Neural crest cell (in vitro differentiated cells): ENCODE results near the gene PRIM2. TPM values are rescaled to one million over a fixed set of nuclear protein-coding genes. Genes with fewer than 3 reads are reported as not detected.
"Not testable (repeated sequence)": the region's sequence is repeated elsewhere in the genome, so short reads cannot be mapped to it uniquely, and the experiment has no call there.

Experiments used
- DNase-seq: peaks from one replicate; pipeline ENCODE4 v3.0.0; 2021; ENCODE audit warnings: low read depth, mixed read lengths, low spot score
- H3K27ac Mint-ChIP-seq: one replicate; pipeline ENCODE4 v1.8.0; 2021; ENCODE audit warnings: mild to moderate bottlenecking, mixed read lengths; ENCODE audit not compliant: unreplicated experiment
- H3K27me3 Mint-ChIP-seq: 2 replicates; pipeline ENCODE4 v1.8.0; 2021; ENCODE audit warnings: low read depth, mild to moderate bottlenecking, mixed read lengths
- H3K36me3 Mint-ChIP-seq: 2 replicates; pipeline ENCODE4 v1.8.0; 2021; ENCODE audit warnings: low read depth, mild to moderate bottlenecking, mixed read lengths
- H3K4me1 Mint-ChIP-seq: 2 replicates; pipeline ENCODE4 v1.8.0; 2021; ENCODE audit warnings: mixed read lengths
- H3K4me3 Mint-ChIP-seq: one replicate; pipeline ENCODE4 v1.8.0; 2021; ENCODE audit warnings: mild to moderate bottlenecking, mixed read lengths
- H3K9me3 Mint-ChIP-seq: 2 replicates; pipeline ENCODE4 v1.8.0; 2021; ENCODE audit warnings: mixed read lengths
- total RNA-seq: library from RNA; stranded (reverse); gene quantifications from 2 replicates; pipeline ENCODE4 v1.2.1, GENCODE V29; 2021
- TF ChIP-seq, protein P1 (sequence below): fragments of 200-600 bp; sonication (generic); conservative IDR thresholded peaks from 2 replicates; pipeline ENCODE4 v1.5.0; 2021; ENCODE audit warnings: antibody characterized with exemption, mild to moderate bottlenecking

Gene PRIM2
- total RNA-seq, 1 donor from 2014 or later: 35.6 TPM

DNA sequence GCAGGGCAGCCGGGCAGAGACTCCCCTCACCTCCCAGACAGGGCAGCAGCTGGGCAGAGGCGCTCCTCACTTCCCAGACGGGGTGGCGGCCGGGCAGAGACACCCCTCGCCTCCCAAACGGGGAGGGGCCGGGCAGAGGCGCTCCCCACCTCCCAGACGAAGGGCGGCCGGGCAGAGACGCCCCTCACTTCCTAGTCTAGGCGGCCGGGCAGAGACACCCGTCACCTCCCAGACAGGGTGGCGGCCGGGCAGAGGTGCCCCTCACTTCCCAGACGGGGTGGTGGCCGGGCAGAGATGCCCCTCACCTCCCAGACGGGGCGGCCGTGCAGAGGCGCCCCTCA lies 6.6 kb upstream of the PRIM2 start:
- DNase-seq: no peak
- Mint-ChIP-seq H3K4me1 (no peaks in the 10 kb centered on the region), H3K27me3 (peaks cover 7% of the 10 kb centered on the region), H3K36me3 (no peaks in the 10 kb centered on the region), H3K27ac (no peak overlapping the region), H3K4me3 (no peak overlapping the region), H3K9me3 (no peaks in the 10 kb centered on the region)
- TF ChIP-seq, protein P1, sequence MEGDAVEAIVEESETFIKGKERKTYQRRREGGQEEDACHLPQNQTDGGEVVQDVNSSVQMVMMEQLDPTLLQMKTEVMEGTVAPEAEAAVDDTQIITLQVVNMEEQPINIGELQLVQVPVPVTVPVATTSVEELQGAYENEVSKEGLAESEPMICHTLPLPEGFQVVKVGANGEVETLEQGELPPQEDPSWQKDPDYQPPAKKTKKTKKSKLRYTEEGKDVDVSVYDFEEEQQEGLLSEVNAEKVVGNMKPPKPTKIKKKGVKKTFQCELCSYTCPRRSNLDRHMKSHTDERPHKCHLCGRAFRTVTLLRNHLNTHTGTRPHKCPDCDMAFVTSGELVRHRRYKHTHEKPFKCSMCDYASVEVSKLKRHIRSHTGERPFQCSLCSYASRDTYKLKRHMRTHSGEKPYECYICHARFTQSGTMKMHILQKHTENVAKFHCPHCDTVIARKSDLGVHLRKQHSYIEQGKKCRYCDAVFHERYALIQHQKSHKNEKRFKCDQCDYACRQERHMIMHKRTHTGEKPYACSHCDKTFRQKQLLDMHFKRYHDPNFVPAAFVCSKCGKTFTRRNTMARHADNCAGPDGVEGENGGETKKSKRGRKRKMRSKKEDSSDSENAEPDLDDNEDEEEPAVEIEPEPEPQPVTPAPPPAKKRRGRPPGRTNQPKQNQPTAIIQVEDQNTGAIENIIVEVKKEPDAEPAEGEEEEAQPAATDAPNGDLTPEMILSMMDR: no peak

DNA sequence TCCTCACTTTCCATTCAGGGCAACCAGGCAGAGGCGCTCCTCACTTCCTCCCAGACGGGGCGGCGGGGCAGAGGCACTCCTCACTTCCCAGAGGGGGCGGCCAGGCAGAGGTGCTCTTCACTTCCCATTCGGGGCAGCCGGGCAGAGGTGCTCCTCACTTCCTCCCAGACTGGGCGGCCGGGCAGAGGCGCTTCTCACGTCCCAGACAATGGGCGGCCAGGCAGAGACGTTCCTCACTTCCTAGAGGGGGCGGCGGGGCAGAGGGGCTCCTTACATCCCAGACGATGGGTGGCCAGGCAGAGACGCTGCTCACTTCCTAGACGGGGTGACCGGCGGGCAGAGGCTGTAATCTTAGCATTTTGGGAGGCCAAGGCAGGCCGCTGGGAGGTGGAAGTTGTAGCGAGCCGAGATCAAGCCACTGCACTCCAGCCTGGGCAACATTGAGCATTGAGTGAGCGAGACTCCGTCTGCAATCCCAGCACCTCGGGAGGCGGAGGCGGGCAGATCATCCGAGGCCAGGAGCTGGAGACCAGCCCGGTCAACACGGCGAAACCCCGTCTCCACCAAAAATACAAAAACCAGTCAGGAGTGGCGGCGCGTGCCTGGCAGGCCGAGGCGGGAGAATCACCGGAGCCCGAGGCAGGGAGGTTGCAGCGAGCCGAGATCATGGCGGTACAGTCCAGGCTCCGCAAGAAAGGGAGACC lies 6.0 kb upstream of the PRIM2 start:
- not testable (repeated sequence) for H3K4me3 Mint-ChIP-seq, H3K27ac Mint-ChIP-seq, H3K36me3 Mint-ChIP-seq, DNase-seq, H3K4me1 Mint-ChIP-seq, H3K9me3 Mint-ChIP-seq, H3K27me3 Mint-ChIP-seq

DNA sequence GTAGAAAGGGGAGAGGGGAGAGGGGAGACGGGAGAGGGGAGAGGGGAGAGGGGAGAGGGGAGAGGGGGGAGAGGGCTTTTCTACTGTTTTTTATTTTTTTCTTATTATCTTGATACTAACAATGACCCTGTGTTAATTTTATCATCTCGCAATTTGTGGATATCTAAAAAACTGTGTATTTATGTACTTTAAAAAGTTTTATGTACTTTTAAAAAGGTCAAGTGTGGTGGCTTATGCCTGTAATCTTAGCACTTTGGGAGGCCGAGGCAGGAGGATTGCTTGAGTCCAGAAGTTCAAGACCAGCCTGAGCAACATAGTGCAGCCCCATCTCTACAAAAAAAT lies 5.5 kb upstream of the PRIM2 start:
- TF ChIP-seq, protein P1: no peak
- Mint-ChIP-seq H3K27me3 (peaks cover 4% of the 10 kb centered on the region), H3K4me3 (no peak overlapping the region), H3K27ac (no peak overlapping the region), H3K36me3 (no peaks in the 10 kb centered on the region), H3K4me1 (peaks cover 3% of the 10 kb centered on the region), H3K9me3 (no peaks in the 10 kb centered on the region)
- DNase-seq: no peak

DNA sequence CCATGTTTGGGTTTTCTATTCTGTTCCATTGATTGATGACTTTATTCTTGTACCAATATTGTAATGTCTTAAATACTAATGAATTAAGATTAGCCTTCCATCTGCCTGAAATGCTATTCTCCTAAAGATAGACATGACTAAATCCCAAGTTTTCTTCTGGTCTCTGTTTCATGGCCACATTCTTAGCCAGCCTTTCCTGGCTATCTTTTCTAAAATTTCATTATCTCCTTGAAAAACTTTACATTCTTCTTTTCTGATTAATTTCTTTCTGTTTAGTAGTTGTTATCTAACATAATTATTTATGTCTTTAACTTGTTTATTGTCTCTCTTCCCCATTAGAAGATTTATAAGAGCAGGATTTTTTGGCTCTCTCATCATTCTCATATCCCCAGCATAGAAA lies 4.4 kb upstream of the PRIM2 start:
- no peak for DNase-seq
- Mint-ChIP-seq H3K4me1 (peaks cover 10% of the 10 kb centered on the region), H3K9me3 (no peaks in the 10 kb centered on the region), H3K4me3 (no peak overlapping the region), H3K27me3 (no peaks in the 10 kb centered on the region), H3K27ac (no peak overlapping the region), H3K36me3 (peaks cover 2% of the 10 kb centered on the region)
- TF ChIP-seq, protein P1: no peak

DNA sequence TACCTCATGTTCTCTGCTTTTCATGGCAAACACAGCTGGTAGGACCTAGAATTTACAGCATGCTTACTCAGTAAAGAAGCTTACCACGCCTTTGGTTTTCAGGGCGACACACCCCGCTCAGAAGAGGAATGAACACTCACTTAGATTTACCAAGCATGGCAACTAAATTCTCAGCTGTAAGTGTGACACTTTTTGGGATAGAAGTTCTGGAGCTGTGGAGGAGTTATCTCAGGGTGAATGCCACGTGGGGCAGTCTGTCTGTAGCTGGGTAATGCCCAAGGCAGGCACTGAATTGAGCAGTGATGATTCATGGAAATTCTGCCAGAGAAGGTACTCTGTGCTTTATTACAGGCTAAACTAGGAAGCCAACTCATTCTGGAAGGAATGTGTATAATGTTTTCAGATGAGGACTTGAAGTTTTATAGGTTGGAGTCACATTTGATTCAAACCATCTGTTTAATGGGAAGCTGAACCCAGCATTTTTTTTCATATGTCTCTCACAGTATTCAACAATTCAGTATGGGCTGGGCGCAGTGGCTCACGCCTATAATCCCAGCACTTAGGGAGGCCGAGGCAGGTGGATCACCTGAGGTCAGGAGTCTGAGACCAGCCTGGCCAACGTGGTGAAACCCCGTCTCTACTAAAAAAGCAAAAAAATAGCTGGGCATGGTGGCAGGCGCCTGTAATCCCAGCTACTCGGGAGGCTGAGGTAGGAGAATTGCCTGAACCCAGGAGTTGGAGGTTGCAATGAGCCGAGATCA lies 3.5 kb upstream of the PRIM2 start:
- Mint-ChIP-seq H3K4me3 (no peak overlapping the region), H3K4me1 (peaks cover 16% of the 10 kb centered on the region), H3K9me3 (no peaks in the 10 kb centered on the region), H3K27ac (peak overlapping the region; percentile 32), H3K36me3 (peaks cover 2% of the 10 kb centered on the region), H3K27me3 (no peaks in the 10 kb centered on the region)
- DNase-seq: no peak
- TF ChIP-seq, protein P1: no peak

DNA sequence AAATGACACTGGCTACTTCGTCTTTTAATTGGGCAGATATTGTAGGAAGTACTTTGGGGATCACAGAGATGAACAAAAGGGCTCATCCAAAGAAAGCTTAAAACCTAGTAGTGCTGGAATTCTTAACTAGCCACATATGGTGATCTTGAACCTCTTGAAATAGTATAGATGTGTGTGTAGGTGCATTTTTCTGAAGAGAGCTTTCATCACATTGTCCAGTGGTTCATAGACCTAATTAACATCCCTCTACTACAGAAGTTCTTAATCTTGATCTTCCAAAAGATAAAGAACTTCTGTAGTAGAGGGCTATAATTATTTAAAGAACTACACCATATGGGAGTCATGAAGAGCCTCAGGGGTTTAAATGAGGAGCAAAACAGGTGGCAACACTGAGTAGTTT lies 2.3 kb upstream of the PRIM2 start:
- Mint-ChIP-seq H3K4me3 (peak overlapping the region; percentile 32), H3K36me3 (peaks cover 6% of the 10 kb centered on the region), H3K4me1 (peaks cover 25% of the 10 kb centered on the region), H3K9me3 (no peaks in the 10 kb centered on the region), H3K27me3 (no peaks in the 10 kb centered on the region), H3K27ac (no peak overlapping the region)
- TF ChIP-seq, protein P1: no peak
- no peak for DNase-seq
